K562 (cell line): ENCODE measurements around the gene TMEM239. TPM values are rescaled to one million over a fixed set of nuclear protein-coding genes. Genes with fewer than 3 reads are reported as not detected.

Experiments used
- CBX3 ChIP-seq, 2 experiments: IDR thresholded peaks; 1 replicate in 1 of 2; 2 replicates in 1 of 2; pipeline ENCODE4 v1.6.1; 2012; ENCODE audit warnings: inconsistent platforms in 2 of 2, low read length in 2 of 2, borderline replicate concordance in 1 of 2, control low read depth in 1 of 2
- DEAF1 ChIP-seq: fragments of 450-650 bp; formaldehyde crosslinking; IDR thresholded peaks from 2 replicates; pipeline ENCODE4 v1.4.0; 2020; ENCODE audit warnings: mild to moderate bottlenecking, moderate library complexity
- E2F6 ChIP-seq, 2 experiments: IDR thresholded peaks; 2 replicates each; pipeline ENCODE4 v1.6.1; 2011; ENCODE audit warnings: borderline replicate concordance in 1 of 2, control low read depth in 1 of 2, low read depth in 1 of 2, low read length in 1 of 2, mild to moderate bottlenecking in 1 of 2, mixed read lengths in 1 of 2, moderate library complexity in 1 of 2; ENCODE audit not compliant: insufficient read depth in 1 of 2, insufficient read length in 1 of 2, poor library complexity in 1 of 2, severe bottlenecking in 1 of 2; ENCODE audit errors: extremely low read depth in 1 of 2
- ETV5 ChIP-seq: sonication (generic); formaldehyde crosslinking; IDR thresholded peaks from 2 replicates; pipeline ENCODE4 v1.4.0; 2020; ENCODE audit warnings: low read depth, mild to moderate bottlenecking, missing genetic modification reagents
- FOSL1 ChIP-seq: fragments of 200-800 bp; sonication (Bioruptor generic); conservative IDR thresholded peaks from 2 replicates; pipeline ENCODE4 v1.6.1; 2016; ENCODE audit warnings: missing genetic modification characterization, missing compliant biosample characterization
- FOXM1 ChIP-seq, 2 experiments: fragments of 450-650 bp in 1 of 2; sonication (generic) in 1 of 2; formaldehyde crosslinking in 1 of 2; IDR thresholded peaks; 2 replicates each; pipeline versions ENCODE4 v1.6.1 to v1.9.0; 2017 to 2022; ENCODE audit warnings: low read depth in 2 of 2, mild to moderate bottlenecking in 2 of 2, missing genetic modification reagents in 1 of 2, moderate library complexity in 1 of 2
- GABPB1 ChIP-seq: sonication (generic); formaldehyde crosslinking; IDR thresholded peaks from 2 replicates; pipeline ENCODE4 v1.8.0; 2022; ENCODE audit warnings: mild to moderate bottlenecking, missing genetic modification reagents
- HMBOX1 ChIP-seq: sonication (generic); IDR thresholded peaks from 2 replicates; pipeline ENCODE4 v1.6.1; 2016
- HNRNPH1 ChIP-seq: fragments of 200-400 bp; formaldehyde crosslinking; optimal IDR thresholded peaks from 2 replicates; pipeline ENCODE3; 2017; ENCODE audit warnings: low read depth, mild to moderate bottlenecking, low read length, moderate library complexity
- PREB ChIP-seq: sonication (generic); formaldehyde crosslinking; IDR thresholded peaks from 2 replicates; pipeline ENCODE4 v1.8.1; 2023; ENCODE audit warnings: mild to moderate bottlenecking, missing genetic modification reagents
- RCOR1 ChIP-seq, 2 experiments: IDR thresholded peaks; 2 replicates each; pipeline ENCODE4 v1.6.1; 2012; ENCODE audit warnings: low read depth in 2 of 2, low read length in 2 of 2, borderline replicate concordance in 1 of 2, improper control_type of control experiment in 1 of 2
- RHOXF2B ChIP-seq: fragments of 250-450 bp; sonication (Bioruptor Pico); conservative IDR thresholded peaks from 2 replicates; pipeline ENCODE4 v1.5.1; 2021
- TAL1 ChIP-seq: fragments of 450-650 bp; IDR thresholded peaks from 2 replicates; pipeline ENCODE4 v1.6.1; 2016; ENCODE audit warnings: mild to moderate bottlenecking
- ZBTB43 ChIP-seq: sonication (generic); formaldehyde crosslinking; IDR thresholded peaks from 2 replicates; pipeline ENCODE4 v1.8.0; 2023; ENCODE audit warnings: mild to moderate bottlenecking, missing genetic modification reagents
- ZNF644 ChIP-seq: fragments of 200-800 bp; sonication (Bioruptor generic); IDR thresholded peaks from 2 replicates; pipeline ENCODE4 v1.6.1; 2016; ENCODE audit warnings: low read depth, missing genetic modification characterization, missing compliant biosample characterization
- polyA plus RNA-seq, 8 experiments: library from polyadenylated mRNA; depleted of rRNA in 4 of 8; stranded (reverse) in 5 of 8; unstranded in 3 of 8; fragments of >200 nt; fragmentation: Nextera tagmentation in 2 of 8; fragmentation: Illumina TruSeq in 1 of 8; extraction: Ambion mirVana in 2 of 8; extraction: Trizol in 1 of 8; gene quantifications; 2 replicates each; pipeline versions ENCODE4 v1.2.1 to v1.2.3, GENCODE V29; 2011 to 2014; ENCODE audit warnings: inconsistent platforms in 1 of 8, missing spikeins in 1 of 8
- total RNA-seq, 7 experiments: library from RNA; depleted of rRNA in 6 of 7; stranded (reverse); fragments of >200 nt in 6 of 7; fragmentation: Illumina TruSeq in 2 of 7; extraction: Trizol in 2 of 7; gene quantifications; 2 replicates each; pipeline versions ENCODE4 v1.2.1 to v1.2.3, GENCODE V29; 2011 to 2021; ENCODE audit warnings: low replicate concordance in 1 of 7

Gene TMEM239
- total and polyA plus RNA-seq, 9 of the 15 experiments (the other 6 are each of a cell fraction or from before 2014, with no cell fraction given), result not detected

- TF ChIP-seq ZBTB43 (CRISPR knock-in tag), result no peak
- 0 out of 2 replicates have a peak, but pooled peaks have one; percentile 35 for TF ChIP-seq HMBOX1
- TF ChIP-seq CBX3 (IDR thresholded peaks at IDR 0.05; ENCODE audit: borderline replicate concordance in 1 of 2, low read length in 2 of 2), result 0 out of 3 replicates have a peak, but pooled peaks of 1 of the 2 experiments have one; percentile 14
- TF ChIP-seq PREB (CRISPR knock-in tag), result no peak
- peak in 1 of 2 experiments; percentile 21 for TF ChIP-seq E2F6 (IDR thresholded peaks at IDR 0.05; ENCODE audit: borderline replicate concordance in 1 of 2, extremely low read depth in 1 of 2, insufficient read depth in 1 of 2, insufficient read length in 1 of 2, low read depth in 1 of 2, low read length in 1 of 2, poor library complexity in 1 of 2, severe bottlenecking in 1 of 2)
- peak; percentile 93 for TF ChIP-seq ETV5
- TF ChIP-seq FOSL1 (tag), result peak; percentile 34; the same call in 1 of the 2 replicates
- no peak for TF ChIP-seq ZNF644 (tag)
- TF ChIP-seq FOXM1 (IDR thresholded peaks at IDR 0.05; ENCODE audit: low read depth), result 0 out of 2 replicates have a peak, but pooled peaks have one; percentile 31
- no peak for TF ChIP-seq FOXM1 (CRISPR knock-in tag; IDR thresholded peaks at IDR 0.05; ENCODE audit: low read depth)
- 0 out of 4 replicates have a peak, but pooled peaks of 1 of the 2 experiments have one; percentile 27 for TF ChIP-seq RCOR1 (IDR thresholded peaks at IDR 0.05; ENCODE audit: borderline replicate concordance in 1 of 2, low read depth in 2 of 2, low read length in 2 of 2)
- no peak for TF ChIP-seq RHOXF2B (CRISPR knock-in tag)
- TF ChIP-seq TAL1, result peak; percentile 90
- no peak for TF ChIP-seq DEAF1 (CRISPR knock-in tag)
- no peak for TF ChIP-seq HNRNPH1
- peak; percentile 65 for TF ChIP-seq GABPB1
Observed at GRCh38 chr20:2800521-2801285, 15.5 kb upstream of the TMEM239 start, which contains the start of gene CPXM1 (continued).
